ENCODE results near the gene SUGCT. TPM values are rescaled to one million over a fixed set of nuclear protein-coding genes. Genes with fewer than 3 reads are reported as not detected.

Gene SUGCT
- total RNA-seq, 1 donor from 2014 or later = 9.8 TPM

DNA sequence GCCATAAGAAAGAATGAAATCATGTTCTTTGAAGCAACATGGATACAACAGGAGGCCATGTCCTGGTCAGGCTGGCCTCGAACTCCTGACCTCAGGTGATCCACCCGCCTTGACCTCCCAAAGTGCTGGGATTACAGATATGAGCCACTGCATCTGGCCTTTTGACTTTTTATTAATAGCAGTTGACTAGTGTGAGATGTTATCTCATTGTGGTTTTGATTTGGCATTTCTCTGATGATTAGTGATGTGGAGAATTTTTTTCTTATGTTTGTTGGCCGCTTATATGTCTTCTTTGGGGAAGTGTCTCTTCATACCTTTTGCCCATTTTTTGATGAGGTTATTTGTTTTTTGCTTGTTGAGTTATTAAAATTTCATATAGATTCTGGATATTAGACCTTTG is 400.9 kb downstream of the SUGCT start:
- H3K27ac ChIP-seq = peak overlapping the region in 1 of 2 donors; percentile 68
- intact Hi-C loops (cut with DNase I) = no loop called here
- DNase-seq (ENCODE audit: low spot score in 2 of 2) = no peak

GRCh38 chr7:40536421-40536820 is 401.6 kb downstream of the SUGCT start:
- peak overlapping the region in 1 of 2 donors; percentile 56 for H3K4me3 ChIP-seq
- peaks cover 0 to 14% of the 10 kb centered on the region in 2 donors for H3K4me1 ChIP-seq
- peak overlapping the region; percentile 68 to 71 for H3K27ac ChIP-seq
- no peak for TF ChIP-seq CTCF (IDR thresholded peaks at IDR 0.05)
- intact Hi-C loops (cut with DNase I) = no loop called here
- no peaks in the 10 kb centered on the region for H3K9me3 ChIP-seq
- no peaks in the 10 kb centered on the region for H3K36me3 ChIP-seq
- no peaks in the 10 kb centered on the region for H3K27me3 ChIP-seq
- DNase-seq (ENCODE audit: low spot score in 2 of 2) = no peak

More for the DNA sequence above, 400.9 kb downstream of the SUGCT start:
- H3K4me1 ChIP-seq = peaks cover 0 to 14% of the 10 kb centered on the region in 2 donors
- H3K4me3 ChIP-seq = no peak overlapping the region
- no peaks in the 10 kb centered on the region for H3K36me3 ChIP-seq
- no peak for TF ChIP-seq CTCF (IDR thresholded peaks at IDR 0.05)
- no peaks in the 10 kb centered on the region for H3K27me3 ChIP-seq
- H3K9me3 ChIP-seq = no peaks in the 10 kb centered on the region

GRCh38 chr7:40538281-40538680 is 403.5 kb downstream of the SUGCT start:
- Histone ChIP-seq H3K27me3 (no peaks in the 10 kb centered on the region), H3K4me1 (peaks cover 0 to 16% of the 10 kb centered on the region in 2 donors), H3K36me3 (no peaks in the 10 kb centered on the region), H3K27ac (peak overlapping the region in 1 of 2 donors; percentile 2), H3K4me3 (no peak overlapping the region), H3K9me3 (no peaks in the 10 kb centered on the region)
- no peak for TF ChIP-seq CTCF (IDR thresholded peaks at IDR 0.05)
- intact Hi-C loops (cut with DNase I) = no loop called here
- DNase-seq (ENCODE audit: low spot score in 2 of 2) = no peak

DNA sequence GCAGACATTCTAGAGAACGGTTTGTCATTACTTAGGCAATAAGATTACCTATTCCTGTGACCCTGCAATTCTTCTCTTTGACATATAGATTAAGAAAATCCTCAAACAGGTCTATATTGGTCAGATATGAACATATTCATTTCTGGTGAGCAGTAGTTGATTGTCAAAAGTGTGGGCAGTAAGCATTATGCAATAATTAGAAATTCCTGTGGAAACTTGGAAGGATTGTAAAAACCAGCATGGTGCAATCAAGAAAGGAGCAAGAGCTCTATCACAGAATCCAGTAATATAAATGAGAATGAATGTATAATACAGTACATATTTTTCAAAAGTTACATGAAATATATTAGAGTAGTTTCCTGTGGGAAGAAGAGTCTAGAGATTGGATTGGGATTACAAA is 406.5 kb downstream of the SUGCT start:
- intact Hi-C loops (cut with DNase I) = no loop called here
- Histone ChIP-seq H3K27ac (no peak overlapping the region), H3K27me3 (no peaks in the 10 kb centered on the region), H3K9me3 (no peaks in the 10 kb centered on the region), H3K4me1 (peaks cover 5 to 25% of the 10 kb centered on the region in 2 donors), H3K36me3 (no peaks in the 10 kb centered on the region), H3K4me3 (no peak overlapping the region)
- DNase-seq (ENCODE audit: low spot score in 2 of 2) = no peak
- TF ChIP-seq CTCF (IDR thresholded peaks at IDR 0.05) = no peak

GRCh38 chr7:40542982-40543741 is 408.4 kb downstream of the SUGCT start:
- no peaks in the 10 kb centered on the region for H3K36me3 ChIP-seq
- no peak overlapping the region for H3K4me3 ChIP-seq
- no peaks in the 10 kb centered on the region for H3K27me3 ChIP-seq
- no peaks in the 10 kb centered on the region for H3K9me3 ChIP-seq
- TF ChIP-seq CTCF (IDR thresholded peaks at IDR 0.05) = no peak
- no peak for DNase-seq (ENCODE audit: low spot score in 2 of 2)
- peaks cover 5 to 25% of the 10 kb centered on the region in 2 donors for H3K4me1 ChIP-seq
- intact Hi-C loops (cut with DNase I) = no loop called here
- peak overlapping the region; percentile 47 to 62 for H3K27ac ChIP-seq
